ENCODE results near the gene BUB1. TPM values are rescaled to one million over a fixed set of nuclear protein-coding genes. Genes with fewer than 3 reads are reported as not detected.
"Not testable (repeated sequence)": the region's sequence is repeated elsewhere in the genome, so short reads cannot be mapped to it uniquely, and the experiment has no call there.

Gene BUB1
- total and polyA plus RNA-seq, 10 donors: 1.1 to 29.7 (median 7.1) TPM

DNA sequence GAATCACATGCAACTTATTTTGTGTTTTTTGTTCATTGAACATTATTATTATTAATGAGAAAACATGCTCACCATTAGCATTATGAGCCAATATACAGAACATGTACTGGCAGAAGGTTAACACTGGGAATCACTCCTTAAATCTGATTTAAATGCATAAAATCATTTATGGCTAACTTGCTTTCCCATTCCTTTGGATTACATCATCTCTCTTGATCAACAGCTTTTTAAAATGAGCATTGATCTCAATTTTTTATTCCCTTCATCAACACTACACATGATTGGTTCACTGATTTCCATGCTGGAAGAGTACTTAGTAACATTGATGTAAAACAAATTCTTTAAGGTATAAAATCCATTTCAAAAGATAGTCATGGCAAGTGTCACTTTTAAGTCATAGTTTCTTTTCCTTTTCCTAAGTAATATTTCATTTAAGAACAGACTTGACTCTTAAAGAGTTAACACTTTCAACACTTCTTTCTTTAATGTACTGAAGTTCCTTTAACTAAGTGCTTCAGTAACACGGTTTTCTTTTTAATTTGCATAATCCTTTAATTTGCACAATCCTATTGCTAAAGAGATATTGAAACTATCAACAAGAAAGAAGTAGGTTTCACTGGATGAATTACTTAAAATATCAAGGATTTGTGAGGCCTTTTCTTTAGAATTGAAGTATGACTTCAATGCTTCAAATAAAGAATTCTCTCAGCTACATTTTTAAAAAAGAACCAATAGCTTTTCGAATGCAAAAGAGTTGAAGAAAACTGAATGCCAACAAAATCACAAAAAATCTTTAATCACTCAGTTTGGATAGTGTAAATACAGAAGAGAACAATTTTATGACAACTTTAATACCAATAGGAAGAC is 24.9 kb upstream of the BUB1 start:
- Histone ChIP-seq H3K27ac (no peak overlapping the region), H3K27me3 (replicated peaks in 1 of 7) (no peaks in the 10 kb centered on the region), H3K4me1 (peaks cover 0 to 19% (median 0%) of the 10 kb centered on the region in 6 donors), H3K9me3 (no peaks in the 10 kb centered on the region), H3K4me3 (no peak overlapping the region), H3K36me3 (no peaks in the 10 kb centered on the region)
- intact Hi-C loops (cut with DNase I; ENCODE audit: low total_unique reads): no loop called here
- TF ChIP-seq, protein P1, sequence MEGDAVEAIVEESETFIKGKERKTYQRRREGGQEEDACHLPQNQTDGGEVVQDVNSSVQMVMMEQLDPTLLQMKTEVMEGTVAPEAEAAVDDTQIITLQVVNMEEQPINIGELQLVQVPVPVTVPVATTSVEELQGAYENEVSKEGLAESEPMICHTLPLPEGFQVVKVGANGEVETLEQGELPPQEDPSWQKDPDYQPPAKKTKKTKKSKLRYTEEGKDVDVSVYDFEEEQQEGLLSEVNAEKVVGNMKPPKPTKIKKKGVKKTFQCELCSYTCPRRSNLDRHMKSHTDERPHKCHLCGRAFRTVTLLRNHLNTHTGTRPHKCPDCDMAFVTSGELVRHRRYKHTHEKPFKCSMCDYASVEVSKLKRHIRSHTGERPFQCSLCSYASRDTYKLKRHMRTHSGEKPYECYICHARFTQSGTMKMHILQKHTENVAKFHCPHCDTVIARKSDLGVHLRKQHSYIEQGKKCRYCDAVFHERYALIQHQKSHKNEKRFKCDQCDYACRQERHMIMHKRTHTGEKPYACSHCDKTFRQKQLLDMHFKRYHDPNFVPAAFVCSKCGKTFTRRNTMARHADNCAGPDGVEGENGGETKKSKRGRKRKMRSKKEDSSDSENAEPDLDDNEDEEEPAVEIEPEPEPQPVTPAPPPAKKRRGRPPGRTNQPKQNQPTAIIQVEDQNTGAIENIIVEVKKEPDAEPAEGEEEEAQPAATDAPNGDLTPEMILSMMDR (IDR thresholded peaks at IDR 0.05 in 8 of 11, conservative IDR thresholded peaks at IDR 0.05 in 3 of 11): no peak
- no peak for TF ChIP-seq POLR2A (IDR thresholded peaks at IDR 0.05)
- no peak for TF ChIP-seq POLR2AphosphoS5 (IDR thresholded peaks at IDR 0.05)
- DNase-seq: no peak
- 47 to 53% (median 49%) methylated on average over 2 of the region's 2 CpGs for WGBS, 5 donors

- H3K36me3 ChIP-seq; DNase-seq; H3K4me3 ChIP-seq; intact Hi-C loops (cut with DNase I; ENCODE audit: low total_unique reads); H3K27me3 ChIP-seq (replicated peaks in 1 of 7); H3K27ac ChIP-seq; H3K9me3 ChIP-seq: not testable (repeated sequence)
- H3K4me1 ChIP-seq: peaks cover 0 to 16% (median 0%) of the 10 kb centered on the region in 6 donors
- WGBS, 5 donors: 60% methylated on average over 1 of the region's 6 CpGs; no CpG with 5 or more reads in 4 of the 5 donors
These were observed 20.4 kb upstream of the BUB1 start for GRCh38 chr2:110698253-110698652.

DNA sequence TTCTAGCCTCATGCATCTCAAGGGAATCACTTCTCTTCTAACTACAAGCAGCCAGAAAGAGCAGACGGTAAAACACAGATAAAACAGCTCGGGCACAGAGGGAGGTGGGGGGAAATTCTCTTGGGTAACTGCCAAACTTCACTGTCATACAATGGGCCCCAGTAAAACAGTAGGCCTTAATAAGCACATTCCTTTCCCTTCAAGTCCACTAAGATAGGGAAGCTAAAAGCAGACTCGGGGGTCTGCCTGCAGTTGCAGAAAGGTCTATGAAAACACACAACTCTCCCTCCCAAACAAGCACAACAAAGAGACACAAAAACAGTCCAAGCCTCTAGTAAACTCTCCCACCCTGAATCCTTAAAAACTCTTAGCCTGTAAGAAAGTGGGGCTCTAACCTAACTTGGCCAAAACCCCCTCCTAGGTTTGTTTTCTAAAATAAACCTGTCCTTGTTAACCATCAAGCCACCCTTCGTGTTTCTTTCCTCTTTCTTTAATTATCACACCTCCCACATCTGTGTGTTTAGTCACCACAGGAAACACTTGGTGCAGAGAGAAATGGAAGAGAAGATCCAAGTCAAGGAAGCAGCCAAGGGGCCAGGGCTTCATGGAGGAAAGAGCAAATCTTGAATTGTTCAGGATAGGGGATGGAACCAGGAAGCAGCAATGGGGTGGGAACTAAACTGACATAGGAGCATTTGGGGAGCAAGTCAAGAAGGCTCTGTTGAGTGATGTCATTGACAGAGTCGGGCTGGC is 17.5 kb upstream of the BUB1 start:
- H3K4me3 ChIP-seq; H3K4me1 ChIP-seq; H3K27ac ChIP-seq; H3K27me3 ChIP-seq (replicated peaks in 1 of 7); intact Hi-C loops (cut with DNase I; ENCODE audit: low total_unique reads); H3K9me3 ChIP-seq; H3K36me3 ChIP-seq; DNase-seq: not testable (repeated sequence)
- WGBS, 5 donors: 16 to 25% (median 19%) methylated on average over 4 to 5 of the region's 5 CpGs

DNA sequence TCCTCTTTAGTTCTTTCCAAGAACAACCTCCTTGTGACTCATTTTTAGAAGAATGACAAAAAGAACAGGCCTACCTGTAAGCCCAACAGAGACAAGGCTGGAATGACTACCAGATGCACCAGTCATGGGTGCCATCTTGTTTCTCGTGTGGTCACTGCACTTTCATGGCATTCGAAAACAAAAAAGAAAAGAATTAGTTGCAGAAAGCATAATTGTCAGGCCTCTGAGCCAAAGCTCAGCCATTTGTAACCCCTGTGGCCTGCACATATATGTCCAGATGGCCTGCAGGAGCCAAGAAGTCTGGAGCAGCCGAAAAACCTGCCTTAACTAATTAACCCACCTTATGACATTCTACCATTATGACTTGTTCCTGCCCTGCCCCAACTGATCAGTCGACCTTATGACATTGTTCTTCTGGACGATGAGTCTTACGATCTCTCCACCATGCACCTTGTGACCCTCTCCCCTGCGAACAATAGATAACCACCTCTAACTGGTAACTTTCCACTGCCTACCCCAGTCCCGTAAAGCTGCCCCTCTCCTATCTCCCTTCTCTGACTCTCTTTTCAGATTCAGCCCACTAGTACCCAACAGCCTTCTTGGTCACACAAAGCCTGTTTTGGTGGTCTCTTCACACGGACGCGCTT is 13.9 kb upstream of the BUB1 start:
- Histone ChIP-seq H3K36me3 (no peaks in the 10 kb centered on the region), H3K4me3 (no peak overlapping the region), H3K27ac (no peak overlapping the region), H3K27me3 (replicated peaks in 1 of 7) (no peaks in the 10 kb centered on the region), H3K9me3 (peaks cover 0 to 17% (median 10%) of the 10 kb centered on the region in 8 donors), H3K4me1 (no peaks in the 10 kb centered on the region)
- intact Hi-C loops (cut with DNase I; ENCODE audit: low total_unique reads): no loop called here
- 93 to 96% (median 94%) methylated on average over 11 of the region's 11 CpGs for WGBS, 5 donors
- DNase-seq: no peak
- TF ChIP-seq POLR2AphosphoS5 (IDR thresholded peaks at IDR 0.05): no peak
- TF ChIP-seq, protein P1 (IDR thresholded peaks at IDR 0.05 in 8 of 11, conservative IDR thresholded peaks at IDR 0.05 in 3 of 11): no peak
- no peak for TF ChIP-seq POLR2A (IDR thresholded peaks at IDR 0.05)
